Fibroblast of pulmonary artery (primary cell): ENCODE measurements around the gene QPCTL.

ENCODE experiments used
- DNase-seq: peaks from one replicate; pipeline ENCODE4 v3.0.0-alpha.2; 2010; ENCODE audit warnings: low read depth
- H3K4me3 ChIP-seq: replicated peaks from 2 replicates; pipeline ENCODE4 v1.5.1; 2011; ENCODE audit warnings: low read depth, mild to moderate bottlenecking, control low read depth, low read length, moderate library complexity
- TF ChIP-seq, protein P1 (sequence below): IDR thresholded peaks from 2 replicates; pipeline ENCODE4 v1.5.1; 2011; ENCODE audit warnings: mild to moderate bottlenecking, control low read depth, low read length, inconsistent platforms; ENCODE audit errors: missing control alignments

The QPCTL gene

DNA sequence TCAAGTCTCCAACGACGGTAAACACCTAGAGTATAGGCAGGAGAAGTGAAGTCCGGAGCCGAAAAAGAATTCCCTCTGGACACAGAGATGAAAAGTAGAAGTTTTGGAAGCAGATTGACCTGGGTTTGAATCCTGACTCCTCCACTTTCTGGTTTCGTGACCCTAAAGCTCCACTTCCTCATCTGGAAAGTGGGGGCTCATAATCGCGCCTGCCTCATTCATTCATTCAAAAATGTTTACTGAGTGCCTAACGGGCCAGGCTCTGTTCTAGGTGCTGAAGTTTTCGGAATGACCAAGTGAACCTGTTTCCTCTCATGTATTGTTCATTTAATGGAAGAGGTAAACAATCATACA is 46.1 kb upstream of the QPCTL start:
- peak overlapping the region; percentile 64 for H3K4me3 ChIP-seq
- TF ChIP-seq, protein P1, sequence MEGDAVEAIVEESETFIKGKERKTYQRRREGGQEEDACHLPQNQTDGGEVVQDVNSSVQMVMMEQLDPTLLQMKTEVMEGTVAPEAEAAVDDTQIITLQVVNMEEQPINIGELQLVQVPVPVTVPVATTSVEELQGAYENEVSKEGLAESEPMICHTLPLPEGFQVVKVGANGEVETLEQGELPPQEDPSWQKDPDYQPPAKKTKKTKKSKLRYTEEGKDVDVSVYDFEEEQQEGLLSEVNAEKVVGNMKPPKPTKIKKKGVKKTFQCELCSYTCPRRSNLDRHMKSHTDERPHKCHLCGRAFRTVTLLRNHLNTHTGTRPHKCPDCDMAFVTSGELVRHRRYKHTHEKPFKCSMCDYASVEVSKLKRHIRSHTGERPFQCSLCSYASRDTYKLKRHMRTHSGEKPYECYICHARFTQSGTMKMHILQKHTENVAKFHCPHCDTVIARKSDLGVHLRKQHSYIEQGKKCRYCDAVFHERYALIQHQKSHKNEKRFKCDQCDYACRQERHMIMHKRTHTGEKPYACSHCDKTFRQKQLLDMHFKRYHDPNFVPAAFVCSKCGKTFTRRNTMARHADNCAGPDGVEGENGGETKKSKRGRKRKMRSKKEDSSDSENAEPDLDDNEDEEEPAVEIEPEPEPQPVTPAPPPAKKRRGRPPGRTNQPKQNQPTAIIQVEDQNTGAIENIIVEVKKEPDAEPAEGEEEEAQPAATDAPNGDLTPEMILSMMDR = no peak
- no peak for DNase-seq

- no peak for DNase-seq
- TF ChIP-seq, protein P1 = no peak
- no peak overlapping the region for H3K4me3 ChIP-seq
These were observed 41.7 kb upstream of the QPCTL start for GRCh38 chr19:45650722-45651121.

DNA sequence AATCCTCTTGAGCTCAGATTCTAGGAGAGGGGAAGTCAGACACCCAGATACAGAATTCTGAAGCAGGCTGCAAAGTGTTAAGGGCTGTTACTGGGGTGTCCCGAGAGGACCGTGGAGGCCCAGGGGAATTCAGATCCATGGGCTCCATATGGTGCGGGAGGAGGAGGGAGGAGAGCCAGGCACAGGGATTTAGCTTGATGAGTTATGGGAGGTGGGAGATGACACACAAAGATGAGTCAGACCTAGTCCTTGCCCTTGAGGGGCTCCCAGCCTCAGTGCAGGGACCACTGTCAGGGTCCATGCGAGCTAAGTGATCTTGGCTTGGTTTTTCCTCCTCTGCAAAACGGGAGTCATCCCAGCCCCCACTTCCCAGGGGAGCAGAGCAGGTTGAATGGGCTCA is 38.8 kb upstream of the QPCTL start:
- no peak overlapping the region for H3K4me3 ChIP-seq
- DNase-seq = no peak
- TF ChIP-seq, protein P1 = no peak

DNA sequence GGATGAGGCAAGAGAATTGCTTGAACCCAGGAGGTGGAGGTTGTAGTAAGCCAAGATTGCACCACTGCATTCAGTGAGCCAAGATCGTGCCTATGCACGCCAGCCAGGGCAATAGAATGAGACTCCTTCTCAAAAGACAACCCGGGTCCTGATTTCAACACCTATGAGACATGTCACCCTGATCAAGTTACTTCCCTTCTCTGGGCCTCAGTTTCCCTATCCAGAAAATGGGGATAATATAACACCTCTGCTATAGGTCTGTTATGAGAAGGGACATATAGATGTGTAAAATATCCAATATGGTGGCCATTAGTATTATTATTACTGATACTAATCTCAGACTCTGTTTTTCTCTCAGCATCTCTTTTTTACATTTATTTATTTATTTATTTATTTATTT is 37.4 kb upstream of the QPCTL start:
- TF ChIP-seq, protein P1 = no peak
- no peak overlapping the region for H3K4me3 ChIP-seq
- no peak for DNase-seq

DNA sequence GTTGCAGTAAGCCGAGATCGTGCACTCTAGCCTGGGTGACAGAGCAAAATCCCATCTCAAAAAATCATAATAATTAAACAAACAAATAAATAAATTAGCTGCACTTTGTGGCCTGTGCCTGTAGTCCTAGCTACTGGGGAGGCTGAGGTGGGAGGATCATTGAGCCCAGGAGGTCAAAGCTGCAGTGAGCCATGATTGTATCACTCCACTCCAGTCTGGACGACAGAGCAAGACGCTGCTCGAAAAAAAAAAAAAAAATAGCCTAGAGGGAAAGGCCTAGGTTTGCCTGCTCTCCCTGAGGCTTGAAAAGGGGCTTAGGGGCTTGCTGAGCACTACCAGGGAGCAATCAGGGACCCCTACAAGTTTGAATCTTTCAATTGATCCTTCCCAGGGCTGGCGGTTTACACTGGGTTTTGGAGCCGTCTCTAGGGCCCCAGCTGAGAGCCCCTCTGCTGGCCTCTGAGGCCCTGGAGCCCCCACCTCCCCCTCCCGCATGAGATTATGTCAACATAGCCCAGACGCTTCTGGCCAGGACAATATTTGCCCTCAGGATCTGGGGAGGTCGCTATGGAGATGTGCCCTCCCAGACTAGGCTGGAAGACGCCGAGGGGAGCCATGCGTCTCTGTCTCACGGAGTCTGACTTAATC is 34.8 kb upstream of the QPCTL start:
- TF ChIP-seq, protein P1 = no peak
- H3K4me3 ChIP-seq = no peak overlapping the region
- DNase-seq = no peak

- TF ChIP-seq, protein P1 = no peak
- DNase-seq = no peak
These were observed 33.3 kb upstream of the QPCTL start for GRCh38 chr19:45659096-45659729.

DNA sequence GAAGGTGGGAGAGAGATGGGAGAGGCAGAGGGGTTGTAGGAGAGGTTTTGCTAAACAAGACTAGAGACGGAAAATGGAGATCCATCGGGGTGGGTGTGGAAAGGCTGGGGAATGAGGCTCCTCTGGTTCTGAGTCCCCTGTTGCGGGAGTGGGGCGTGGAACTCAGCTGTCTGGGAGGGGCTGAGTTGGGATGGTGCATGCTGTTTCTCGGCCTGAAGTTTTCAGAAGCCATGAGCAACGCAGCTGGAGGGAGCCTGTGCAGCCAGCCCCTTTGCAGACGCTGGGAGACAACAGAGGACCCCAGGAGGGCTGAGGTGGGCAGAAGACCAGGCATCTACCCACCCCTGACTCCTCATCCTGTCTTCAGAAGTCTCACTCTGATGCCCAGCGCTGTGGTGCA is 31.8 kb upstream of the QPCTL start:
- TF ChIP-seq, protein P1 = no peak
- DNase-seq = no peak
- no peak overlapping the region for H3K4me3 ChIP-seq

More at GRCh38 chr19:45659096-45659729, 33.3 kb upstream of the QPCTL start:
- H3K4me3 ChIP-seq = no peak overlapping the region
